Endometrium (tissue), 2 donors: ENCODE results near the gene CNTN4.

Experiments
- FAIRE-seq: peaks from 2 replicates; lab custom pipeline; 2012; peaks lifted over from hg19 to GRCh38; lab: Jason Lieb, UNC
- donor health status: control.
- donor health status: control.

Gene CNTN4

DNA sequence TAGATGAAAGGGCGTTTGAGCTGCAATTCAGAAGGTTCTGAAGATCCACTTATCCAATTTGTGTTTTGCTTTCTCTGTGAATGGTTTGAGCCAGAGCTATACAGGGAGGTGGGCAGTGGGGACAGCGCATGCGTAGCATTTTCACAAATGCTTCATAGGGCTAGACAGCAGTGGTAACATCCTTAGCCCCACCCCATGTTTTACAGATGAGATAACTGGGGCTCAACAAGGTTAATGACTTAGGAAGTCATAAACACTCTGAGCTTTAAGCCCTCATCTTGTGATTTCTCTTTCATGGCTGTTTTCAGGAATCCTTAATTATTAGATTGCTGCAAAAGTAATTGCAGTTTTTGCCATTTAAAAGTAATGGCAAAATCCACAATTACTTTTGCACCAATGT, 602.8 kb downstream of the CNTN4 start:
- no peak for FAIRE-seq

DNA sequence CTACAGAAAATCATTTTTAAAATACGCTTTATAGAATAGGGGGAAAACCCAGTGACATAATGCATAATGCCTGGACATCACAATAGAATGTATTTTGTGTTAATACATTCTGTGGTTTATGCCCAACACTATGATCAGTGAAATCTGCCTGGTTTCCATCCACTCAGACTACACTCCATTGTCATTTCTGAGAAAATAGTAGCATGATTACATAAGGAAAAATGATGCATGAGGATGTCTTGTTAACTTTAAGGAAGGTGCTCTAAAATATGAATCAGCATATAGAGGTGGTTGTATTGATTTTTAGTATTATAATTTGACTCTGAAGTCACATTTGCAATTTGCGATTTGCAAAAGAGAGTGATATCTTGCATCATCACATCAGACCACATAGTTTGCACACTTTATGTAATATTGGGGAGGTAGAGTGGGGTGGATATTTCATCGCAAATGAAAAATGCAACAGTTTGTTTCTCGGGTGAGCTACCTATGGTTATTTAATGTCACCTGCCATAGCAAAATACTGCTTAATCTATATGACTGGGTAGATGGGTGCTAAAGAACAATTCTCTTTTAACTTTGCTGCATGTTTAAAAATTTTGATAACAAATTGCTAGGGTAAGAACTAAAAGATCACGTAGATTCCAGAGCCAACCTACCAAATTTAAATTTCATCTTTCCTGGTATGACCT, 607.6 kb downstream of the CNTN4 start:
- FAIRE-seq, result no peak

DNA sequence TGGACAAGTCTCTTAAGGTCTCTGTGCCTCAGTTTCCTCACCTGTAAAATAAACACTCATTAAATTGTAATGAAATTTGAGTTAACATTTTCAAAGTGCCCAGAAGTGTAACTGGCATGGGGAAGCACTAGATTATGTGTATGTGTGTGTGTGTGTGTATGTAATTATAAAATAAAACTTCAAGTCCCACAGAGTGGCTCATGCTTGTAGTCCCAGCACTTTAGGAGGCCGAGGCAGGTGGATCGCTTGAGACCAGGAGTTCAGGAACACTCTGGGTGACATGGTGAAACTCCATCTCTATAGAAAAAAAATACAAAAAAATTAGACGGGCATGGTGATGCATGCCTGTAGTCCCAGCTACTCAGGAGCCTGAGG, 608.2 kb downstream of the CNTN4 start:
- no peak for FAIRE-seq

DNA sequence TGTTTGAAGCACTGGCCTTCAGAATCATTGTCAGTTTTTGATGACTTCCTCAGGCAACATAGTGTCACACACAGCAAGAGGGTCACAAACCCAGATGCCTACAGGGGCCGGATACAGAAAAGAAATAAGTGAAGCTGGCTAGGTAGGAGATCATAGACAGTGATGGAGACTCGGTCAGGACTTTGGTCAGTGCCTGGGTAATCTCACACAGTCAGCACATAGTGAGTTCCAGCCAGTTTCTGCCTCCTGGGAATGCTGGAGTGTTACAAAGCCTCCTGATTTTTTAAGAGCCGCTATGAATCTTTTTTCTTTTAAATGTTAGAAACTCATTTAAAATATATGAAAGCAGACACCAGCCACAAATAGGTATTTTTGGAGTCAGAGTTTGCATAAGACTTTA, 612.4 kb downstream of the CNTN4 start:
- FAIRE-seq, result no peak

DNA sequence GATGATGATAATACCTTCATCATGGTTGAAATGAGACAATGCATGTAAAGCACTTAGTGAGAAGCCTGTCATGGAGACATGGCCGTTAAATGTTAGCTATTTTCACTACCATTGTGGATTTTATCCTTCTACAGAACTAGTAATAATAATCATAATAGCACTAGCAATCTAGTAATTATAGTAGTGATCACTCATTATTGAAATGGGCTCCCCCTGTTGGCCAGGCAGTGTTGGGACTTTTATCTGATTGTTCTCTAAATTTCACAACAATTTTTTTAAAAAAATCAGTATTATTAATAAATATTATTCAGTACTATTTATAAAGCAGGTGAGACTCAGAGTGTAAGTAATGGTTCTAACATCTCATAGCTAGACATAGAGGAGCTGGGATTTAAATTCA, 615.3 kb downstream of the CNTN4 start:
- FAIRE-seq, result no peak

DNA sequence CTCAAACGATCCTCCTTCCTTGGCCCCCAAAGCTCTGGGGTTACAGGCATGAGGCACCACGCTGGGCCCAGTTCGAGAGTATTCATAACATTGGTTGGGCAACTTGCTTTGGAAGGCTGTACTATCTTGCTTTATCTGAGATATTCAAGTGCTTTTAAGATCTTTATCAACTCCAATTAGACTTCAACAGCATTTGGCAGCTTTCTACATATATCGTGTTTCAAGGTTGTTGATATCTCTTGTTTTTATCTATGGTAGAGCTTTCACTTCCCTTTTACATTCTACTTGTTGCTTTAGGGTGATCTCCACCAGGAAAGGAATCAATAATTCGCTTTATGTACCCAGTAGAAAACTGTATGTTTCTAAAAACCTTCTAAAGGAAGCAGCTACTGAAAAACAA, 616.2 kb downstream of the CNTN4 start:
- no peak for FAIRE-seq

DNA sequence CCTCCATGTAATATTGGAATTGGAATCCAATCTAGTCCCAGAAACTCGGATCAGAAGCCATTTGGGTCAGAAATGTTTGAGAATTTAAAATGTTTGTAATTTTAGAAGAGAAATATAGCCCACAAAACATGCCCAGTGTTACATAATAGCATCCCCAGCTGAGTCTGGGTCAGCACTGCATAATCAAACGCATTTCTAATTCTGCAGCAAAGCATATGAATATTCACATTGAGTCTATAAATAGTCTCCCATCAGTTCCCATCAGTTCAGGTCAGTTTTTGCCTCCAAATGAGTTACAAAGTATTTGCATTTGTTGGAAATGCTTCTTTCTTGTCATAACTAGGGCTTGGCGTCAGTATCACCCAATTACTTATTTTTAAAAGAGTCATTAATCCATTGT, 628.4 kb downstream of the CNTN4 start:
- FAIRE-seq, result no peak

DNA sequence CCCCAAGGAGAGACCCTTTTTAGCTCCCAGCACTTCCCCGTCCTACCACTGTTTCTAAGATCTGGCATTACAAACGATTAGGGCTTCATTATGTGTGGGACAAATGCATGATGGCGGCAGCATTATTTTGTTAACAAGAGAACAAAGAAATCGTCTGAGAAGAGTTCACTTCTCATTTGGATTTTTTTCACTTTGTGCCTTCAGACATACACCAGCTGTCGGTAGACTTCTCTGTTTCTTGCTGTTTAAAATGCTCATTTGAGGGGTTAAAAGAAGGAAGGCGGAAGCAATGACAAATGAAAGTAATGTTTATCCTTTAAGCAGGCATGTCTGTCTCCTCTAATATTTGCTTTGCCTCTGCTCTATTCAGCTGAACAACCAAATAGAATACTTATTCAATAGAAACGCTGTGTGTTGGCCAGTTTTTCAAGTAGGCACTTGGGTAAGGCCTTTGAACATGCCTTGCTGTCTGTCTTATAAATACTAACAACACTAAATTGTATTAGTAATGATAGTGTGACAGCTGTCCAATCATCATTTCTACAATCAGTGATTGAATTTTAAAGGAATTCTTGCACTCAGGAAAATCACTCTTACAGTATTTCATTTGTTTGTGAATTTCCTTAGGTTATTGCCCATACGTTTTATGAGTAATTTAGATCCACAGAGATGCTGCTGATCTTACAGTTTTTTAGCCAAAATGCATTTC, 629.1 kb downstream of the CNTN4 start:
- FAIRE-seq, result no peak

DNA sequence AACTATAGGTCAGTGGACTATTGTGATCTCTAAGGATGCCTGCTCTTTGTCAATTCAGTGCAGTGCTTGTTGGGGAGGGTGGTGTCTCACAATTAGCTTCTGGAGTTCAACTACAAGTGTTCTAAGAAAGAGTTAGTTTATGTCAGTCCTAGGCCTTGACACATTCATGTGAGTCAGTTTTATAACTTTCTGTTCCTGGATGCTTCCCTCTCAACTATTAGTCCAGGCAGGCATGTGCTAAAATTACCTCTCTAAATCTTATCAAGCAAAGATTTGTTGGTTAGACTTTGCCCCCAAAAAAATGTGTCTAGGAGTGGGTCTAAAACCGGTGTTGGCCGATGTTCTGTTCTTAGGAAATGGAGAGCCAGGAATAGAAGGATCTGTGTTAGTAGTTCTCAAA, 633.2 kb downstream of the CNTN4 start:
- no peak for FAIRE-seq

DNA sequence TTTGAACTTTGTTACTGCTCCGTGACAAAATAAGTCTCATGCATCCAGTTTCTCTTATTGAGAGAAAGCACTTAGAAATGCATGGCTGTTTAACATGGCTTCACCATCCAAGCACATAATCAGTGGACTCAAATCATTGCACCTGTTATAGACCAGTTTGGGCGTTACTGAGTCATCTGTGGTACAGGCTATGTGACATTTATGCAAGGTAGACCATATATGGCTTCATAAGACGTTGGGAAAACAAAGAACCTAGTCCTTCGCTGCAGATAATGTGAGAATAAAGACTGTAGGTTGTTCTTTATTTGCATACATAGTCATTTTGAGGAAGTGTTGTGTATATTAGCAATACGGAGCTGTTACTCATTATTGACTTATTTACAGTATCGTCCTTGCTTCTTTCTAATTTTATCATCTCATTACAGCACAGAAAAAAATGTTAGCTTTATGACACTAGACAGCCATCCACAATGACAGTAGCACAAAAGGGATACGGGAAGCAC, 636.8 kb downstream of the CNTN4 start:
- FAIRE-seq, result no peak

DNA sequence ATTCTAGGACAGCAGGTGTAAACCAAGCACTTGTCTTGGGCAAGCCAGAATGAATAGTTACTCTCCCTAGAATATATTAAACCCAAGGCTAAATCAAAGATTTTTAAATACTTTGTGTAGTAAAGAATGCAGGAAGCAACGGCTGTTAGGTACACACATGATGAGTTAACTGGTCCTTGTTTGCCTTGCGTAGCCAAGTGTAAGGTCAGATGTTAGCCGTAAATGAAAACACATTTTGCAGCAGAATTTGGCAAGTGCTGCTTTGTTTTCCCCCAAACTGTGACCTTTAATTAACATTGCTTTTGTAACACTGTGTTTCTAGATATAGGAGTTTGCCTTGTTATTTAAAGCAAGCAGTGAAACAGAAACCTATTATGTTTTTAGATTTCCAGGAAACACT, 642.9 kb downstream of the CNTN4 start:
- peak; percentile 96 for FAIRE-seq

DNA sequence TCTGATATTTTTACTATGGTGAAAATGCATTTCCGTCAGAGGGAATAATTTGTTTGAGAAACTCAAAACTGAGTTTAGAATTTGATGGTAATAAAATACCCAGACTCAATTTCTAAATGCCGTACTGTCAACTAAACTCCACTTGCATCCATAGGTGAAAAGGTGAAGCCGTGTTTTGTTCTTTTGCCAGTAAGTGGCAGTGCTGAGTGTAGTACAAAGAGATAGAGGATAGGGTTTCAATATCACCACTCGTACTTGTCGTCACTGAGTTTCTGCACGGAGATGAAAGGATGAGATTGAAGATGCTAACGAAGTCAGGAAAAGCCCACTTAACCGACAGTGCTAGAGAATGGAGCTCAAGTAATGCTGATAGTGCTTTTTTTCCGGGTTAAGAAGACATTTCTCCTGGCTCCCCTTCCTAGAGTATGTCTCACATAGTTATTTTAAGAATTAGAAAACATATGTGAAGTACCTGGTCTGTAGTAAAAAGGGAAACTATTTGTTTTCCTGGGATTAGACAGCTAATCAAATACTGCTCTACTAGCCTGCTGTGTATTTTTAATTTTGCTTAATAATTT, 666.4 kb downstream of the CNTN4 start:
- FAIRE-seq, result no peak

DNA sequence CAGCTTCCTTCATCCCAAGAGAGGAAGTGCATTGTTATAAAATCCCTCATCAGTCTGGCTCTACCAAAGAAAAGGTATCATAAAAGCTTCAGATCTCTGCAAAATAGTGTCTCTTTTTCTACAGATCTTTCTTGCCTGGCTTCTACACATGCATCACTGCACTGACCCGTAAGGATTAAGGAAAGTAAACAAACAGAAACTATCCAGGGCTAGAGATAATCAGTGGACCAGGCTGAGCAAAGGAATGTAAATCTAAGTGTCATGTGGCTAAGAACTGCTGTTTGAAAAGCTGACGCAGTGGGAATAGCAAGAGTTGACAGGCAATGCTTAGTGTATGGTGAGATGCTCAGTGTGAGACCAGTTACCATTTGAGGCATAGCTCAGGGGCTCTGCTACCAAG, 671.8 kb downstream of the CNTN4 start:
- no peak for FAIRE-seq

DNA sequence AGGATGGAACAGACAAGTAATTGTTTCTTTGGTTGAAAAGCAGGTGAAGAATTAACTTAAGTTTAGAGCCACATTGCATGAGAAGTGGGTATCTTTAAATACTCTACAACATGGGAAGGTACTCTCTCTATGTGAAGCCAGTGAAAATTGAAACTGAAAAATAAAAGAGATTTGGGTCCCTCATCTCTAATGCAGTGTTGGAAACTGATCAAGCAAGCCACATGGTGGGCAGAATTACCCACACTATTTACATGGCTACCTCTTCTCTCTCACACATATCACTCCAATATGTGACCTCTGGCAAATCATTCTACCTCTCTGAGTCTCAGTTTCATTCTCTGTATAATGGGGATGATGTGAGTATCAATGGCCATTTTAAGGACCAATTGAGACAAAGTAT, 672.5 kb downstream of the CNTN4 start:
- FAIRE-seq, result no peak

DNA sequence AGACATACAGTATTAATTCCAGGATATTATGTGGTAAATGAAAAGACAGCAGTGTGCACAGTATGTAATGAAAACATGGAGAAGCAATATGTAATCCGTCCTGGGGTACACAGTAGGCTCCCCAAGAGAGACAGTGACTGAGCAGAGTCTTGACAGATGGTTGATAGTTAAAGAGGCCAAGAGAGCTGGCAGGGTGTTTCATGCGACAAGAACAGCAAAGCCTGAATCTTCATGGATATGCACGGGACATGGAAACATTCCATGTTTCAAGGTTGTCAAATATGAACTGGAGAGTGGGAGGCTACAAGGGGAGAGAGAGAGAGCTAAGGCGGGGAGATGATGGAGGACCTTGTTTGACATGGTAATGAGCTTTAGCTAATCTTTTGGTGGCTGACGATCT, 673.1 kb downstream of the CNTN4 start:
- FAIRE-seq, result no peak

DNA sequence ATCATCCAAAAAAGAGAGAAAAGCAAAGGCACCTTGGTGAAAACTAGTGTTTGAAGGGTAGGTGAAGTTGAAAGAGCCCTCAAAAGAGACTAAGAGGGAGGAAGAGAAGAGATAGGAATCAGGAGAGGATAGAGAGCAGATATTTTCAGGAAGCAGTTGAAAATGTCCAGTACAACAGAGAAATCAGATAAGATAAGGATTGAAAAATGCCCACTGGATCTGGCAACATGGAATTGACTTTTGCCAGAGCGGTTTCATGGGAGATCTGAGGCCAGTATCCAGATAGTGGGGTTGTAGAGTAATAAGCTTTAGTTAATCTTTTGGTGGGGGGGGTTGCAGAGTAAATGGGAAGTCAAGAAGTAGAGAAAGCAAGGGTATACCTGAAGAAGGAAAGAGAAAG, 674.1 kb downstream of the CNTN4 start:
- no peak for FAIRE-seq

DNA sequence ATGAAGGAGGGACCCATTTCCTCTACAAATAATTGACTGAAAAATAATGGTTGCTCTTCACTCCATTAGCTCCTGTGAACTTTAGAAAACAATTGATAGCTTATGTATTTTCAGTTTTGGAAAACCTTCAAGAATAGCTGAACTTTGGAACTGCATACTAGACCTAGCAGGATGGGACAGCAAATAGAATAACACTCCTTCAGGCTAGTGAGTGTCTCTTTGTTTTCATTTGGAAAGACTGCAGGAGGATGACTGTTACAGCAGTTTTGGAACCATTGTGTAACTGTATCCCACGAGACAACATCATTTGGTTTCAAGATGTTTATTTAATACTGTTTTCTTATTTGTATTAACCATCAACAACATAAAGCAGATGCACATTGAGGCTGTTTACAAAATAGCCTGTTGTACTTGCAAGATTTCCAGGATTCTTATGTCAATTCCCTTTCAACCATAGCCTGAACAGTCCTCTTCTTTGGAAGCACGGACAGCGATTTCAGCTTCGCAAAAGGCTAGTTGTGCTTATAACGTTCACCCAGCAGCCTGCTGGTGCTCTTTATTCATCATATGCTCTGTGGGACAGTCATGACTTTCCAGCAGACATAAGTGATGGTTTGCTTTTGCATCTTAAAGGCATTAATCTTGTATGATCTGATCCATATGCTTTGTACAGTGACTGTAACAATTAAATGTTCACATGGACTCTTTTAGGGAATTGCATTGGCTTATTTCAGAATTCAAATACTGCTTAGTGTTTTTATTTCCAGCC, 676.0 kb downstream of the CNTN4 start:
- FAIRE-seq, result peak; percentile 69

DNA sequence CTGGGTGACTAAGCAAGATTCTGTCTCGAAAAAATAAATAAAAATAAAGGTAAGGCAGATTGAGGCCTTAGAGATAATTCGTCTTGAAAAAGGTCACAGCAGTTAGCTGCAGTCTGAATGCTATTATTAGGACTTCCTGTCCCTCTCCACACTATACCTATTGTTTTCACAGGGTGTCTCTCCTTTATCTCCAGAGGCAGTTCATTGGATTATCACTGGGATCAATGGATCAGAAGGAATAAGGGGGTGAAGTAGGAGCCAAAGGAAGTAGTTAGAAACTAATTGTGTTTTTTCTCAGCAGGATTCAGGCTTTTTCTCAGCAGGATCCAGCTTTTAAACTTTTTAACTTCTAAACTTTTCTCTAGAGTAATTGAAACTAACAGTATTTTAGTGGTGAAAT, 684.6 kb downstream of the CNTN4 start:
- FAIRE-seq, result no peak

DNA sequence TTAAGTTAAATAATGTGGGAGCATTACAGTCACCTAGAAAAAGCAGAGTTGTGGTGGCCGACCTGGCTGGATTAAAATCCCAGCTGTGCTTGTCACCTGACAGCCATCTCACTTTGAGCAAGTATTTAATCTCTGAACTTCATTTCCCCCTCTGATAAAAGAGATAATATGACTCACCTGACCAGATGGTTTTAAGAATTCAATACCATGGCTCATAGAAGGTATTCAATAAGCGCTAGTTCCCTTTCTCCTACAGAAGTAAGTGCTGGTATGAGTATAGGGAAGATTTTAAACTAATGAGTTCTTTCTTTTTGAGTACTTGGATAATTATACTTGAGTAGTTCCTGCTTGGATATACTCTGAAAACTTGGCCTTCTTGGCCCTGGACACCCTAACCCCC, 686.0 kb downstream of the CNTN4 start:
- no peak for FAIRE-seq

DNA sequence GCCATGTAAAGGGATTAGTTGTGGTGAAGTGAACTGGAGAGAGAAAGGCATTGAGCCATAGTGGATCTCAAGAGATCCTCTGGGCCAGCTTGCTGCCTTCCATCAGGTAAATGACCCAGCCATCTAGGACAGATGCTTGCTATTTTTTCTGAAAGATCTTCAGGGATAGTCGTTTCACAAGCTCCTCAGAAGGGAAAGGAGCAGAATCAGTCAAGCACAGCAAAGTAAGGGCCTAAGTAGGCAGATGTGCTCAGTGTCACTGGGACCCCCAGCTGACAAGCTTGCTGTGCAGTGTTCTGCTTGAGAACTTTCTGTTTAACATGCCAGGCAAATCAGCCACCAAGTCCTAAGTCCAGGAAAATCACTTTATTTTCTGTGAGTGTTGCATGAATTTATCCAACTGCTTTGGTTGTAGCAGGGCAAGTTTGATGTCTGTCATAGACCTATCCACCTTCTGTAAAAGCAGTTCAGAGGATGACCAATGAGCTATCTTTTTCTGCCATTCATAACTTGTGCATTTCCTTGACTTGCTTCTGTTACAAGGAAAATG, 691.7 kb downstream of the CNTN4 start:
- no peak for FAIRE-seq

DNA sequence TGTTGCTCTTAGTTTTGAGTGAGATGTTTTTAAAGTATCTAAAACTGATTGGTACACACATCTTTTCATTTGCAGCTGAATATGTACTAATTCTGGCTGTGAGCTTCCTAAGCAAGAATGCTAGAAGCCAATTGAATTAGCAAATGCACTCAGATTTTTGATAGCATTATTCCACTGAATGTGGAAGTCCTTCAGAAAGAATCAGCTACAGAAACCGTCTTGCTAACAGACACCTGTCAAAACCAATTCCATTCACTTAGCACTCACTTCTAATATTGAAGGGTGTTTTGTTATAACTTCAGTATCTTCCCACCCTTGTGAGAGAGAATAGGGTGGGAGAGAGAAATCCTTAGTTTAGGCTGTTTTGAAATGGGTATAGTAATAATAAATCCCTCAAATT, 693.8 kb downstream of the CNTN4 start:
- FAIRE-seq, result no peak

DNA sequence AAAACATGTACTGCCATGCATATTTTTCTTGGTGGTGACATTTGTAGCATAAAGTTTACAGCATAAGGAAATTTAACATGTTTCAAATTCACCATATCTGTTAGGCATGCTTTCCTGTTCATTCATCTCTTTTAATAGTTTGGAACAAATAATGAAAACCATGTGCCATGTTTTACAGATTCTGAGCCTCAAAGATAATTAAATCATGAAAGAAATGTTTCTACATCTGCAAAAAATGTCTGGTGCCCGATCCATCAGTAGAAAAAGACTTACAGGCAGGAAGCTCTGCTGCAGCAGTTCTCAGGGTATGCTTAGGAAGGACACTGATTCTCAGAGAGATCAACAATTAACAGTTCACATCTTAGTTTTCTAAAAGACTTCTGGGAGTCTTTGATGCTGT, 695.3 kb downstream of the CNTN4 start:
- no peak for FAIRE-seq

DNA sequence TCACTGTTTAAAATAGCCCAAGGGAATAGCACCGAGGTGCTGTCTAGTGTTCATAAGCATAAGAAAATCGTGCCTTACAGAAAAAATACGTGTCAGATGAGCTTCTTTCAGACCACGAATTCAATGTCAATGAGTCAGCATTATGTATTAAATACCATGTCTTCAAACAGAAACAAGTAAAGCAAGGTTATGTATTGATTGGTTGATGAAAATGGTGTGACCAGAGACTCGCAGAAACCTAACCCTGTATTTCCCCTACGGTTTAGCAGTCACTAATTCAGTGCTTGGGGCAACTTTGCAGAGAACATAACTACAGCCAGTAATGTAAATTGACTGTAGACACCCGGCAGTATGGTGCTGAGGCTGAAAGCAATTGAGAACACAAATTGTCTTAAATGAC, 703.8 kb downstream of the CNTN4 start:
- FAIRE-seq, result no peak
